Astrocyte (in vitro differentiated cells and primary cell): ENCODE results near the gene POLD2. TPM values are rescaled to one million over a fixed set of nuclear protein-coding genes. Genes with fewer than 3 reads are reported as not detected.

Experiments used
- DNase-seq: peaks from one replicate; pipeline ENCODE4 v3.0.0-alpha.2; 2010; ENCODE audit warnings: low read depth
- FAIRE-seq: peaks from 2 replicates; lab custom pipeline; 2011; peaks lifted over from hg19 to GRCh38; lab: Jason Lieb, UNC
- H2AFZ ChIP-seq: 2 replicates; pipeline ENCODE4 v1.6.0; 2012; ENCODE audit warnings: low read depth, low read length, inconsistent platforms
- H3K27ac ChIP-seq: 2 replicates; pipeline ENCODE4 v1.5.1; 2011; ENCODE audit warnings: low read depth, low read length, inconsistent platforms
- H3K27me3 ChIP-seq: 2 replicates; pipeline ENCODE4 v1.6.0; 2011; ENCODE audit warnings: low read length, inconsistent platforms; ENCODE audit not compliant: insufficient read depth
- H3K36me3 ChIP-seq: 2 replicates; pipeline ENCODE4 v1.5.1; 2011; ENCODE audit warnings: low read length, inconsistent platforms; ENCODE audit not compliant: insufficient read depth
- H3K4me1 ChIP-seq: 2 replicates; pipeline ENCODE4 v1.5.1; 2011; ENCODE audit warnings: low read length, inconsistent platforms; ENCODE audit not compliant: insufficient read depth
- H3K4me2 ChIP-seq: 2 replicates; pipeline ENCODE4 v1.6.0; 2012; ENCODE audit warnings: low read length, inconsistent platforms
- H3K4me3 ChIP-seq: 2 replicates; pipeline ENCODE4 v1.5.1; 2011; ENCODE audit warnings: low read depth, mild to moderate bottlenecking, low read length, inconsistent platforms; ENCODE audit not compliant: insufficient read depth
- H3K79me2 ChIP-seq: 2 replicates; pipeline ENCODE4 v1.6.0; 2012; ENCODE audit warnings: mild to moderate bottlenecking, low read length, inconsistent platforms; ENCODE audit not compliant: insufficient read depth
- H3K9ac ChIP-seq: 2 replicates; pipeline ENCODE4 v1.6.0; 2012; ENCODE audit warnings: mild to moderate bottlenecking, low read length, inconsistent platforms
- H3K9me3 ChIP-seq: 2 replicates; pipeline ENCODE4 v1.5.1; 2012; ENCODE audit warnings: low read depth, mild to moderate bottlenecking, low read length, inconsistent platforms; ENCODE audit not compliant: insufficient read depth
- H4K20me1 ChIP-seq: 2 replicates; pipeline ENCODE4 v1.6.0; 2012; ENCODE audit warnings: low read length, inconsistent platforms; ENCODE audit not compliant: insufficient read depth
- H3K27ac Mint-ChIP-seq: one replicate; pipeline ENCODE4 v1.8.0; 2021; ENCODE audit warnings: mild to moderate bottlenecking, mixed read lengths; ENCODE audit not compliant: unreplicated experiment
- H3K27me3 Mint-ChIP-seq: one replicate; pipeline ENCODE4 v1.8.0; 2021; ENCODE audit warnings: low read depth, mixed read lengths; ENCODE audit not compliant: unreplicated experiment
- H3K36me3 Mint-ChIP-seq: one replicate; pipeline ENCODE4 v1.8.0; 2021; ENCODE audit warnings: low read depth, mixed read lengths; ENCODE audit not compliant: unreplicated experiment
- H3K4me1 Mint-ChIP-seq: one replicate; pipeline ENCODE4 v1.8.0; 2021; ENCODE audit warnings: low read depth, mixed read lengths; ENCODE audit not compliant: unreplicated experiment
- H3K4me3 Mint-ChIP-seq: one replicate; pipeline ENCODE4 v1.8.0; 2021; ENCODE audit warnings: mild to moderate bottlenecking, moderate library complexity, mixed read lengths; ENCODE audit not compliant: unreplicated experiment
- H3K9me3 Mint-ChIP-seq: one replicate; pipeline ENCODE4 v1.8.0; 2021; ENCODE audit warnings: mild to moderate bottlenecking, mixed read lengths; ENCODE audit not compliant: unreplicated experiment
- EZH2 ChIP-seq: IDR thresholded peaks from 2 replicates; pipeline ENCODE4 v1.6.1; 2012; ENCODE audit warnings: mild to moderate bottlenecking, low read length, inconsistent platforms; ENCODE audit not compliant: insufficient read depth
- total RNA-seq: library from RNA; stranded (reverse); gene quantifications from 2 replicates; pipeline ENCODE4 v1.2.1, GENCODE V29; 2021
- TF ChIP-seq, protein P1 (sequence below): IDR thresholded peaks from 2 replicates; pipeline ENCODE4 v1.5.1; 2011; ENCODE audit warnings: low read depth, mild to moderate bottlenecking, inconsistent platforms, low read length, moderate library complexity; ENCODE audit not compliant: insufficient read depth

The POLD2 gene
- total RNA-seq, 1 donor from 2014 or later: 67.7 TPM

DNA sequence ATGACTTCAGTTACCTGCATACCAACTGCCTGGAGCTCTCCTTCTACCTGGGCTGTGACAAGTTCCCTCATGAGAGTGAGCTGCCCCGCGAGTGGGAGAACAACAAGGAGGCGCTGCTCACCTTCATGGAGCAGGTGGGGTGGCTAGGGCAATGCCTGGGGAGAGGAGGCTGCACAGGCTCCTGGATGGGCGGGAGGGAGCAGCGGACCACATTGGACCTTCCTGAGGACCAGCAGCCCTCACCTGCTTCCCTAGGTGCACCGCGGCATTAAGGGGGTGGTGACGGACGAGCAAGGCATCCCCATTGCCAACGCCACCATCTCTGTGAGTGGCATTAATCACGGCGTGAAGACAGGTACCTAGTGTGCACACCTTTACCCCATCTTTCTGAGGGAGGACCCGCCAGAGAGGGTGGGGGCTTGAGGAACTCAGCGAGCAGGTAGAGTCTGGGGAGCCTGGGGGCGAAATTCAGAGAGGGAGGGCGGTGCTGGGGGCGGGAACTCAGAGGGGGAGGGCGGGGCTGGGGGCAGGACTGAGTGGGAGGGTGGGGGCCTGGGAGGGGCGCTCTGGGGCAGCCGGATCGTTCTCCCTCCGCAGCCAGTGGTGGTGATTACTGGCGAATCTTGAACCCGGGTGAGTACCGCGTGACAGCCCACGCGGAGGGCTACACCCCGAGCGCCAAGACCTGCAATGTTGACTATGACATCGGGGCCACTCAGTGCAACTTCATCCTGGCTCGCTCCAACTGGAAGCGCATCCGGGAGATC, 10.2 kb downstream of the POLD2 start:
- H3K27ac ChIP-seq: no peak overlapping the region
- H3K4me1 Mint-ChIP-seq: no peaks in the 10 kb centered on the region
- no peaks in the 10 kb centered on the region for H3K4me1 ChIP-seq
- H3K36me3 Mint-ChIP-seq: peaks cover 21% of the 10 kb centered on the region
- H3K4me3 ChIP-seq: no peak overlapping the region
- H3K9me3 Mint-ChIP-seq: no peaks in the 10 kb centered on the region
- DNase-seq (no peak), FAIRE-seq (no peak)
- H3K9me3 ChIP-seq: no peaks in the 10 kb centered on the region
- no peak overlapping the region for H3K27ac Mint-ChIP-seq
- H3K36me3 ChIP-seq: peaks cover 7% of the 10 kb centered on the region
- no peak overlapping the region for H3K4me2 ChIP-seq
- no peak overlapping the region for H3K9ac ChIP-seq
- H4K20me1 ChIP-seq: peaks cover 48% of the 10 kb centered on the region
- H2AFZ ChIP-seq: no peak overlapping the region
- no peaks in the 10 kb centered on the region for H3K27me3 ChIP-seq
- no peaks in the 10 kb centered on the region for H3K79me2 ChIP-seq
- no peak overlapping the region for H3K4me3 Mint-ChIP-seq
- H3K27me3 Mint-ChIP-seq: no peaks in the 10 kb centered on the region
- TF ChIP-seq, protein P1, sequence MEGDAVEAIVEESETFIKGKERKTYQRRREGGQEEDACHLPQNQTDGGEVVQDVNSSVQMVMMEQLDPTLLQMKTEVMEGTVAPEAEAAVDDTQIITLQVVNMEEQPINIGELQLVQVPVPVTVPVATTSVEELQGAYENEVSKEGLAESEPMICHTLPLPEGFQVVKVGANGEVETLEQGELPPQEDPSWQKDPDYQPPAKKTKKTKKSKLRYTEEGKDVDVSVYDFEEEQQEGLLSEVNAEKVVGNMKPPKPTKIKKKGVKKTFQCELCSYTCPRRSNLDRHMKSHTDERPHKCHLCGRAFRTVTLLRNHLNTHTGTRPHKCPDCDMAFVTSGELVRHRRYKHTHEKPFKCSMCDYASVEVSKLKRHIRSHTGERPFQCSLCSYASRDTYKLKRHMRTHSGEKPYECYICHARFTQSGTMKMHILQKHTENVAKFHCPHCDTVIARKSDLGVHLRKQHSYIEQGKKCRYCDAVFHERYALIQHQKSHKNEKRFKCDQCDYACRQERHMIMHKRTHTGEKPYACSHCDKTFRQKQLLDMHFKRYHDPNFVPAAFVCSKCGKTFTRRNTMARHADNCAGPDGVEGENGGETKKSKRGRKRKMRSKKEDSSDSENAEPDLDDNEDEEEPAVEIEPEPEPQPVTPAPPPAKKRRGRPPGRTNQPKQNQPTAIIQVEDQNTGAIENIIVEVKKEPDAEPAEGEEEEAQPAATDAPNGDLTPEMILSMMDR: no peak

DNA sequence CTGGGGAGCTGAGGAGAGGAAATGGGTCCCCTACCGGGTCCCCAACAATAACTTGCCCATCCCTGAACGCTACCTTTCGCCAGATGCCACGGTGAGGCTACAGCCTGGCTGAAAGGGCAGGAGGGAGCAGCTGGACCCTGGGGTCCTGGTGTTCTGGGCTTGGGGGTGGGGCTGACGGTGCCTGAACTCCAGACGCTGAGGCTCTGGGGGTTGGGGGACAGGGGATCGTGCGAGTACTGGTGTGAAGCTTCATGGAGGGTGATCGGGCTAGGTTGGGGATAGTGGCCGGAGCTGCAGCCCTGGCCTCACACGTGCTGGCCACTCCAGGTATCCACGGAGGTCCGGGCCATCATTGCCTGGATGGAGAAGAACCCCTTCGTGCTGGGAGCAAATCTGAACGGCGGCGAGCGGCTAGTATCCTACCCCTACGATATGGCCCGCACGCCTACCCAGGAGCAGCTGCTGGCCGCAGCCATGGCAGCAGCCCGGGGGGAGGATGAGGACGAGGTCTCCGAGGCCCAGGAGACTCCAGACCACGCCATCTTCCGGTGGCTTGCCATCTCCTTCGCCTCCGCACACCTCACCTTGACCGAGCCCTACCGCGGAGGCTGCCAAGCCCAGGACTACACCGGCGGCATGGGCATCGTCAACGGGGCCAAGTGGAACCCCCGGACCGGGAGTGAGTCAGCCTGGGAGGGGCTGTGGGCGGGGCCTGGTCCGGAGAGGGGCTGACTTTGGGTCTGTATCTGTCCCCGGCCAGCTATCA, 10.9 kb downstream of the POLD2 start:
- DNase-seq (no peak), FAIRE-seq (no peak)
- Histone ChIP-seq H3K9me3 (no peaks in the 10 kb centered on the region), H4K20me1 (peaks cover 50% of the 10 kb centered on the region), H2AFZ (no peak overlapping the region), H3K4me2 (no peak overlapping the region), H3K9ac (no peak overlapping the region), H3K4me3 (no peak overlapping the region), H3K27ac (no peak overlapping the region), H3K27me3 (no peaks in the 10 kb centered on the region), H3K4me1 (no peaks in the 10 kb centered on the region), H3K36me3 (peaks cover 7% of the 10 kb centered on the region), H3K79me2 (no peaks in the 10 kb centered on the region)
- Mint-ChIP-seq H3K9me3 (no peaks in the 10 kb centered on the region), H3K27me3 (no peaks in the 10 kb centered on the region), H3K27ac (no peak overlapping the region), H3K4me1 (no peaks in the 10 kb centered on the region), H3K36me3 (peaks cover 18% of the 10 kb centered on the region), H3K4me3 (no peak overlapping the region)
- TF ChIP-seq EZH2: no peak
- TF ChIP-seq, protein P1: no peak

DNA sequence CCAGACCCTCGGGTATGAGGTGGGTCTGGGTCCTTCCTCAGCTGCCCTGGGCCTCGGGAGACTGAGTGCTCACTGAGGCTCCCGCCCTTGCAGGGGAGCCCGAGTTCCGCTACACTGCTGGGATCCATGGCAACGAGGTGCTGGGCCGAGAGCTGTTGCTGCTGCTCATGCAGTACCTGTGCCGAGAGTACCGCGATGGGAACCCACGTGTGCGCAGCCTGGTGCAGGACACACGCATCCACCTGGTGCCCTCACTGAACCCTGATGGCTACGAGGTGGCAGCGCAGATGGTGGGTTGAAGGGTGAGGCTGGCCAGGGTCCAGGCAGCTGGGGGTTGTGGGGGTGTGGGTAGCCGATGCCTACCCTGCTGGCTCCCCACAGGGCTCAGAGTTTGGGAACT, 11.6 kb downstream of the POLD2 start:
- no peak overlapping the region for H3K9ac ChIP-seq
- Mint-ChIP-seq H3K4me3 (no peak overlapping the region), H3K9me3 (no peaks in the 10 kb centered on the region), H3K4me1 (no peaks in the 10 kb centered on the region), H3K36me3 (peaks cover 18% of the 10 kb centered on the region), H3K27ac (no peak overlapping the region), H3K27me3 (no peaks in the 10 kb centered on the region)
- no peak overlapping the region for H3K4me3 ChIP-seq
- no peaks in the 10 kb centered on the region for H3K27me3 ChIP-seq
- no peak overlapping the region for H2AFZ ChIP-seq
- H3K4me1 ChIP-seq: no peaks in the 10 kb centered on the region
- DNase-seq: no peak
- no peaks in the 10 kb centered on the region for H3K79me2 ChIP-seq
- TF ChIP-seq, protein P1: no peak
- no peak for TF ChIP-seq EZH2
- no peak for FAIRE-seq
- no peak overlapping the region for H3K27ac ChIP-seq
- no peak overlapping the region for H3K4me2 ChIP-seq
- no peaks in the 10 kb centered on the region for H3K9me3 ChIP-seq
- peaks cover 56% of the 10 kb centered on the region for H4K20me1 ChIP-seq
- H3K36me3 ChIP-seq: peaks cover 5% of the 10 kb centered on the region
